Islet precursor cell (in vitro differentiated cells): Measurements from ENCODE around the gene SRMS.
"Not testable (repeated sequence)": the region's sequence is repeated elsewhere in the genome, so short reads cannot be mapped to it uniquely, and the experiment has no call there.

Experiments used
- DNase-seq: peaks from one replicate; pipeline ENCODE4 v3.0.0-alpha.2; 2018

The SRMS gene

GRCh38 chr20:63519668-63520503, 27.7 kb downstream of the SRMS start:
- DNase-seq, result peak; percentile 84

- DNase-seq, result peak; percentile 47
These were observed 28.4 kb downstream of the SRMS start for GRCh38 chr20:63518946-63519667.

- DNase-seq, result peak; percentile 77
These were observed 29.1 kb downstream of the SRMS start for GRCh38 chr20:63518351-63518861.

- DNase-seq, result peak; percentile 45
These were observed 29.9 kb downstream of the SRMS start for GRCh38 chr20:63517376-63518309.

- not testable (repeated sequence) for DNase-seq
These were observed 33.0 kb downstream of the SRMS start for GRCh38 chr20:63514520-63514919.

GRCh38 chr20:63513207-63513606, 34.3 kb downstream of the SRMS start:
- DNase-seq, result no peak

GRCh38 chr20:63509088-63509564, 38.4 kb downstream of the SRMS start:
- no peak for DNase-seq

GRCh38 chr20:63508072-63508768, 39.3 kb downstream of the SRMS start:
- peak; percentile 42 for DNase-seq

- peak; percentile 24 for DNase-seq
These were observed 40.3 kb downstream of the SRMS start for GRCh38 chr20:63507083-63507743.

- no peak for DNase-seq
These were observed 41.8 kb downstream of the SRMS start for GRCh38 chr20:63505723-63506122.

- peak; percentile 41 for DNase-seq
These were observed 42.3 kb downstream of the SRMS start for GRCh38 chr20:63505281-63505680.

GRCh38 chr20:63504642-63505041, 42.9 kb downstream of the SRMS start:
- no peak for DNase-seq

- DNase-seq, result no peak
These were observed 44.0 kb downstream of the SRMS start for GRCh38 chr20:63503524-63503923.

- DNase-seq, result peak; percentile 44
These were observed 44.8 kb downstream of the SRMS start for GRCh38 chr20:63502671-63503172.

- peak; percentile 56 for DNase-seq
These were observed 45.5 kb downstream of the SRMS start for GRCh38 chr20:63501818-63502670.

- peak; percentile 53 for DNase-seq
These were observed 46.4 kb downstream of the SRMS start for GRCh38 chr20:63500902-63501817.

GRCh38 chr20:63500151-63500901, 47.2 kb downstream of the SRMS start:
- peak; percentile 46 for DNase-seq

- DNase-seq, result peak; percentile 54
These were observed 48.1 kb downstream of the SRMS start for GRCh38 chr20:63499338-63499969.
